Glutamatergic neuron (in vitro differentiated cells): ENCODE data around the gene KRT73. TPM values are rescaled to one million over a fixed set of nuclear protein-coding genes. Genes with fewer than 3 reads are reported as not detected.

Experiments
- DNase-seq: peaks from one replicate; pipeline ENCODE4 v3.0.0; 2022
- H3K27ac Mint-ChIP-seq: one replicate; pipeline ENCODE4 v1.8.0; 2020; ENCODE audit warnings: mild to moderate bottlenecking, mixed read lengths, inconsistent platforms; ENCODE audit not compliant: unreplicated experiment
- H3K27me3 Mint-ChIP-seq: one replicate; pipeline ENCODE4 v1.8.0; 2020; ENCODE audit warnings: mild to moderate bottlenecking, moderate library complexity, mixed read lengths, inconsistent platforms; ENCODE audit not compliant: unreplicated experiment
- H3K36me3 Mint-ChIP-seq: one replicate; pipeline ENCODE4 v1.8.0; 2020; ENCODE audit warnings: mild to moderate bottlenecking, mixed read lengths, inconsistent platforms; ENCODE audit not compliant: unreplicated experiment
- H3K4me1 Mint-ChIP-seq: one replicate; pipeline ENCODE4 v1.8.0; 2020; ENCODE audit warnings: mild to moderate bottlenecking, low read depth, mixed read lengths, inconsistent platforms; ENCODE audit not compliant: unreplicated experiment
- H3K4me3 Mint-ChIP-seq: one replicate; pipeline ENCODE4 v1.8.0; 2020; ENCODE audit warnings: mild to moderate bottlenecking, mixed read lengths, inconsistent platforms; ENCODE audit not compliant: unreplicated experiment
- H3K9me3 Mint-ChIP-seq: one replicate; pipeline ENCODE4 v1.8.0; 2020; ENCODE audit warnings: mild to moderate bottlenecking, moderate library complexity, mixed read lengths, inconsistent platforms; ENCODE audit not compliant: unreplicated experiment
- total RNA-seq: library from RNA; stranded (reverse); fragmentation: NEBNext Ultra II Directional; extraction: Animal tissue kit (Norgen Biotek cat#: 25700); gene quantifications from one replicate; pipeline ENCODE4 v1.2.1, GENCODE V29; 2021; ENCODE audit not compliant: unreplicated experiment
- TF ChIP-seq, protein P1 (sequence below): fragments of 200-600 bp; sonication (generic); IDR thresholded peaks from one replicate; pipeline ENCODE4 v1.5.0; 2021; ENCODE audit not compliant: partially characterized antibody, unreplicated experiment

Gene KRT73
- total RNA-seq, 1 donor from 2014 or later = not detected

GRCh38 chr12:52561880-52562449, 56.4 kb downstream of the KRT73 start:
- Mint-ChIP-seq H3K27ac (no peak overlapping the region), H3K4me3 (no peak overlapping the region), H3K27me3 (peaks cover 18% of the 10 kb centered on the region), H3K9me3 (peaks cover 1% of the 10 kb centered on the region), H3K36me3 (no peaks in the 10 kb centered on the region), H3K4me1 (peaks cover 1% of the 10 kb centered on the region)
- TF ChIP-seq, protein P1, sequence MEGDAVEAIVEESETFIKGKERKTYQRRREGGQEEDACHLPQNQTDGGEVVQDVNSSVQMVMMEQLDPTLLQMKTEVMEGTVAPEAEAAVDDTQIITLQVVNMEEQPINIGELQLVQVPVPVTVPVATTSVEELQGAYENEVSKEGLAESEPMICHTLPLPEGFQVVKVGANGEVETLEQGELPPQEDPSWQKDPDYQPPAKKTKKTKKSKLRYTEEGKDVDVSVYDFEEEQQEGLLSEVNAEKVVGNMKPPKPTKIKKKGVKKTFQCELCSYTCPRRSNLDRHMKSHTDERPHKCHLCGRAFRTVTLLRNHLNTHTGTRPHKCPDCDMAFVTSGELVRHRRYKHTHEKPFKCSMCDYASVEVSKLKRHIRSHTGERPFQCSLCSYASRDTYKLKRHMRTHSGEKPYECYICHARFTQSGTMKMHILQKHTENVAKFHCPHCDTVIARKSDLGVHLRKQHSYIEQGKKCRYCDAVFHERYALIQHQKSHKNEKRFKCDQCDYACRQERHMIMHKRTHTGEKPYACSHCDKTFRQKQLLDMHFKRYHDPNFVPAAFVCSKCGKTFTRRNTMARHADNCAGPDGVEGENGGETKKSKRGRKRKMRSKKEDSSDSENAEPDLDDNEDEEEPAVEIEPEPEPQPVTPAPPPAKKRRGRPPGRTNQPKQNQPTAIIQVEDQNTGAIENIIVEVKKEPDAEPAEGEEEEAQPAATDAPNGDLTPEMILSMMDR = peak; percentile 36
- DNase-seq = no peak

- H3K9me3 Mint-ChIP-seq = peaks cover 1% of the 10 kb centered on the region
- H3K27ac Mint-ChIP-seq = no peak overlapping the region
- peaks cover 13% of the 10 kb centered on the region for H3K27me3 Mint-ChIP-seq
- TF ChIP-seq, protein P1 = no peak
- H3K4me3 Mint-ChIP-seq = no peak overlapping the region
- no peaks in the 10 kb centered on the region for H3K36me3 Mint-ChIP-seq
- no peak for DNase-seq
- H3K4me1 Mint-ChIP-seq = no peaks in the 10 kb centered on the region
These were observed 58.4 kb downstream of the KRT73 start for GRCh38 chr12:52559979-52560378.

DNA sequence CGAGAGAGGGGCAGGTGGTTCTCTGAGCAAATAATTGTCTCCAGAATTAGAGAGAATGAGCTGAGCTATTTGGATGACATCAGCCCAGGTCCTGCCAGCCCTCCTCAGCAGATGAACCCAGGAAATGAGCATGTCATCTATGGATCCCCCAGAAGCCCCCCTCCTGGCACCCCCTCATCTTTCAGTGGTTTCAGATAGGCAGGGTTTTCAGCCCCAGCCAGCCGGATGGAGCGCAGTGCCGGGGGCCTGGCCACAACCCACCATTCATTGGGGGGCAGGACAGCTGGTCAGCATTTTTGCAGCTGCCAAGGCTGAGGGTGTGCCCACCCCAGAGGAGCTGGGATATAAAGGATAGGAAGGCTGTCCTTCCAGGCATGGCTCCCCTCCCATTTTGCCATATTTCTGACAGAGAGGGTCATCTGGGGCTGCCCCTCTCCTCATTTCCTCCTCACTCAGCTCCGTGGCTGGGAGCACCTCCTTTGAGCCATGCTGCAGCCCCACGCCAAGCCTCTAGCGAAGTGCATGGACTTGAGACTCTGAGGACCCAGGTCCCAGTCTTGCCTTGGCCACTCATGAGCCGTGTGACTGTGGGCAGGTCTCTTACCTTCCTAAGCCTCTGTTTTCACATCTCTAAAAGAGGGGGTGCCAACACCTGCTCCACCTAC, 59.4 kb downstream of the KRT73 start:
- DNase-seq = no peak
- H3K4me1 Mint-ChIP-seq = no peaks in the 10 kb centered on the region
- H3K36me3 Mint-ChIP-seq = no peaks in the 10 kb centered on the region
- TF ChIP-seq, protein P1 = no peak
- no peak overlapping the region for H3K27ac Mint-ChIP-seq
- H3K27me3 Mint-ChIP-seq = peaks cover 16% of the 10 kb centered on the region
- no peak overlapping the region for H3K4me3 Mint-ChIP-seq
- peaks cover 1% of the 10 kb centered on the region for H3K9me3 Mint-ChIP-seq

Other genes starting within 250 kb of the KRT73 start
- gene KRT84, start 232.9 kb downstream of the KRT73 start, total RNA-seq = not detected
- not detected for gene KRT82, start 212.2 kb downstream of the KRT73 start, total RNA-seq
- not detected for gene KRT75, start 184.2 kb downstream of the KRT73 start, total RNA-seq
- gene KRT6B, start 166.4 kb downstream of the KRT73 start, total RNA-seq = not detected
- not detected for gene KRT6C, start 144.8 kb downstream of the KRT73 start, total RNA-seq
- gene KRT6A, start 125.3 kb downstream of the KRT73 start, total RNA-seq = not detected
- not detected for gene KRT5, start 98.2 kb downstream of the KRT73 start, total RNA-seq
- not detected for gene KRT71, start 65.4 kb downstream of the KRT73 start, total RNA-seq
- not detected for gene KRT74, start 44.7 kb downstream of the KRT73 start, total RNA-seq
- gene KRT72, start 17.1 kb downstream of the KRT73 start, total RNA-seq = not detected
- not detected for gene KRT2, start 33.7 kb upstream of the KRT73 start, total RNA-seq
- gene KRT1, start 61.8 kb upstream of the KRT73 start, total RNA-seq = not detected
- not detected for gene KRT77, start 85.0 kb upstream of the KRT73 start, total RNA-seq
- not detected for gene KRT76, start 158.8 kb upstream of the KRT73 start, total RNA-seq
- not detected for gene KRT3, start 177.6 kb upstream of the KRT73 start, total RNA-seq
- not detected for gene KRT4, start 195.6 kb upstream of the KRT73 start, total RNA-seq
- not detected for gene KRT79, start 215.8 kb upstream of the KRT73 start, total RNA-seq
- not detected for gene KRT78, start 230.4 kb upstream of the KRT73 start, total RNA-seq